NCI-H1417 (cell line): ENCODE measurements around the gene LRRK2.
"Not testable (repeated sequence)": the region's sequence is repeated elsewhere in the genome, so short reads cannot be mapped to it uniquely, and the experiment has no call there.

ENCODE experiments used
- DNase-seq, 3 experiments: peaks; one replicate each; lab custom pipeline; 2025; lab: John Stamatoyannopoulos, UW

The LRRK2 gene

DNA sequence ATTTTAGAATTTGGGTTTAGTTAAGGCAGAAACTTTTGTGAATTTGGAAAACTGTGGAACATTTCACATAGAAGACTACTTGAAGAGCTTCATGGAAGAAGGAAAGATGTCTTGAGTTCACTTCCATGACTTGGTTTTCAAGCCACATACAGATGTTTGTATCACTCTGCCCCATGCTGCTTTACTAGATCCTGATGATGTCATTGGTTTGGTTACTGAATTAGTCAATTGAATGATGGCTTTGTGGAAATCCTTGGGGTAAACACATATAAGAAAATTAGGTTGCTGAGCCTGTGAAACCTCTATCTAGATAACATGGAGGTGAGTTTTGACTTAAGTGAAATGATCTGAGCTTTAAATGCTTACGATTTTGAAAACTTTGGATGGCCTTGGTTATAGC, 90.6 kb downstream of the LRRK2 start:
- DNase-seq, result no peak

GRCh38 chr12:40324261-40324660, 99.5 kb downstream of the LRRK2 start:
- no peak for DNase-seq

DNA sequence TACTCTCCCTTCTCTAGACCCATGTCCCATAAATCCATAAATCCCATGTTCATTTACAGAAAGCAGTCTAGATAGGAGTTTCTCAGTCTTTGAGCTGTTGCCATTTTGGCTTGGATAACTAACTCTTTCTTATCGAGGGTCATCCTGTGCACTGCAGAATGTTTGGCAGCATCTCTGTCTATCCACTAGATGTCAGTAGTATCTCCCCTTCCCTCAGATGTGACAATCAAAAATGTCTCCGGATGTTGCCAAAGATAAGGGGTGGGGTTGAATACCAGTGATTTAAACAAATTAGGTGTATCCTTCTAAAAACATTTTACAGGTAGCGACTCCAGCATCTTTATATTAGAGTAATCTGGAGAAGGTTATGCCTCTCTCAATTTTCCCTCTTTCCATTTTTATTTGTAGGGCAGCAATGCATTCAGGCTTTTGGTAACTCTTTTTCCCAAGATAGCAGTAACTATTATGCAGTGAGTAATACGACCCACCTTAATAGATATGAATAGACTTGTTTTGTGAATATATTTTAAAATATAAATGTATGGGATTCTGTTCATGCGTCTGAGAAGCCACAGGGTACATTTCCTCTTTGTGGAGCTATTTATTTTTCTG, 100.7 kb downstream of the LRRK2 start:
- peak; percentile 58 to 85 (median 70) for DNase-seq

GRCh38 chr12:40327535-40327934, 102.7 kb downstream of the LRRK2 start:
- DNase-seq, result no peak

- DNase-seq, result no peak
Measured at GRCh38 chr12:40330180-40330579, 105.4 kb downstream of the LRRK2 start.

DNA sequence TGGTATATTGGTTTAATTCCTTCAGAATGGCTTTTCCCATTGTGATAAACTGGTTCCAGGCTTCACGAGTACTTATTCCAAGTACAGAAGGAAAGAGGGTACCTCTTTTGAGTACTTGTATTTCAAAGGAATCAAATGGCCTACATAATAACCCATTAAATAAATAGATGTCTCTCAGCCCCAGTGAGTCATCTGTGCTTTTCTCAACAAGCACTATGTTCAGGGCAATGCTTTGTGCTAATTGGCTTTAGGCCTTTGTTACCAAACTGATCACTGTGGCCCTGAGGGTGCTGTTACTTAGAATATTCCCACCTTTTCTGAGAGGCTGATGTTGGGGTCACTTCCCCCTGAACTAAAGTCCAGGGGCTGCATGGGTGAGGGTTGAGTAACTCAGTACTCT, 107.1 kb downstream of the LRRK2 start:
- no peak for DNase-seq

DNA sequence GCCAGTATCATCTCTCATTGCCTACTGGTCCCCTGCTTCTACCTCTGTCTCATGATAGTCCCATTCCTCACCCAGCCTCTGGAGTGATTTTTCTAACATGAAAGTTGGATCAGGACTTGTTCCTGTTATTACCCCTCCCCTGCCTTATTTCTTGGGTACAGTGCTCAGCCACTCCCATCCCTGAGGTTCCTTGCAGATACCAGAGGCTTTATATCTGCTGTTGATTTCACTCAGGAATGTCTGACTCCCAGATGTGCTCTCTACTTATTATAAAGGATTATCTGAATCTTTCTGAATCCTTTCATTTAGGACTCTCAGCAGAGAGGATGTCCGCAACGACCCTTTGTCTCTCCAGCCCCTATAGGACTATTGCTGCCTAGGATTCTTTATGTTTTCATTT, 111.2 kb downstream of the LRRK2 start:
- DNase-seq, result no peak

GRCh38 chr12:40336573-40337199, 111.9 kb downstream of the LRRK2 start:
- DNase-seq, result peak; percentile 25 to 70 (median 31)

GRCh38 chr12:40338071-40338470, 113.3 kb downstream of the LRRK2 start:
- no peak for DNase-seq

DNA sequence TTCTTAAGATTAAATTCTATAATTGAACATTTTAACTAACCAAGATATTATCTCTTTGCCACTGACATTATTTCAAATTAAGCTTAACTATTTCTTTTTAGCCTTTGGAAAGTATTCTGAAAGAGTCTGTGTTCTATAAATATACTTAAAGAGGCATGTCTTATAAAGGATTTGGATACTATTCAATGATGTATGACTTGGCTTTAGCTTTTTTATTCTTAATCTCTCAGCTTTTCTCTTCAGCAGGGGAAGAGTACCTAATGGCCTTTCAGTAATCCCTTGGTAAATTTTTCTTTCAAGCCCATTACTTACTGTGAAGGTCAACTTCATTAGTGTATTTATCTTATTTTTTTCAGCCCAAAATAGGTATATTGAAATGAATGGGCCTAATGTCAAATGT, 113.8 kb downstream of the LRRK2 start:
- no peak for DNase-seq

DNA sequence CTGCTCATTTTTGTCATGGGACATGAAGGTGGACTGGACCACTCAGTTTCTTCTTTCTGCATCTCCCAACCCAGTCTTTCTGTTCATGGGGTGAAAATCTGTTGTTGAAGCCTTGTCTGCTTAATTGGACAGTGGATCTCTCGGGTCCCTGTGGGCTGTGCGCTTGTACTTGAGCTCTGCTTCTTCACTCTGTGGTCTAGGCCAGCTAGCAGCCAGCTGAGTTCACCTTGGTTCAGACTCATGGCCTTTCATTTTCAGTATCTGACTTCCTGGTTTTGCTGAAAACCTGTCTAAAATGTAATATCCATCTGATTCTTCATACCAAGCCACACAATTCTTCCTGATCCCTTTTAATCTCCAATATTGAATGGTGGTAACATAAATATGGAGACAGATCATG, 117.2 kb downstream of the LRRK2 start:
- no peak for DNase-seq

DNA sequence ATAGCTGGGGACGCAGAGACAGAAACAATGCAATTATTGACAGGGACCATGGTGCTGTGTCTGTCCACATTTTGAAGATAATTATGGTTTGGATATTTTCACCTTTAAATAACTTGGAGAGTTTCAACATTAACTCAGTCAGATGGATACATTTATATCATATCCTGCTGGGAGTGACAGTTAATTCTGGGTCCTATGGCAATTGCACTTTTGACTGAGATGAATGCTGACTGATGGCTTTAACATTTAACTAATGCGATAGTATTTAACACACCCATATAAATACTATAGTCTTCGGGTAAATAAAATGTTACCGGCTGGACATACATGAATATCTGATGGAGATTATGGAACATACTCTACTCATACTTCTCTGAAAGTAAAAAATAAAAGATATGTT, 118.3 kb downstream of the LRRK2 start:
- DNase-seq, result no peak

DNA sequence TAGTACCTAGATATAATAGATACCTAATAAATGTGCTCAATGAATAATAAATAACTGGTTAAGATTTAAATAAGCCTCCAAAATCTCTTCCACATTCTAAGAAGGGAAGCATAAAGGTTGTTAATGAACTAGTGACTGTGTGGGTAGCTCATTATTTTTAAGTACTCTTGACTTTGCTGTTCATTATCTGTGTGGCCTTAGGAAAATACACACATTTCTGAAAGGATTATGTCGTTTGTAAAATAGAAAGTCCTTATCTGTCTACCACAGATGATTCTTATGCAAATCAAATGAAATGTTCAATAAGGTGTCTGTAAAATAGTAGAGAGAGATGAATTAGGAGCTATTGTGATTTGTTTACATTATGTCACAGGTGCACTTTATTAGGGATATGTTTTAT, 119.5 kb downstream of the LRRK2 start:
- DNase-seq, result peak in 1 of 3 experiments; percentile 59

GRCh38 chr12:40351976-40352375, 127.2 kb downstream of the LRRK2 start:
- DNase-seq, result no peak

GRCh38 chr12:40375076-40375475, 150.3 kb downstream of the LRRK2 start:
- DNase-seq, result no peak

GRCh38 chr12:40376533-40377267, 151.9 kb downstream of the LRRK2 start:
- no peak for DNase-seq

- no peak for DNase-seq
Measured at GRCh38 chr12:40378691-40379090, 153.9 kb downstream of the LRRK2 start.

DNA sequence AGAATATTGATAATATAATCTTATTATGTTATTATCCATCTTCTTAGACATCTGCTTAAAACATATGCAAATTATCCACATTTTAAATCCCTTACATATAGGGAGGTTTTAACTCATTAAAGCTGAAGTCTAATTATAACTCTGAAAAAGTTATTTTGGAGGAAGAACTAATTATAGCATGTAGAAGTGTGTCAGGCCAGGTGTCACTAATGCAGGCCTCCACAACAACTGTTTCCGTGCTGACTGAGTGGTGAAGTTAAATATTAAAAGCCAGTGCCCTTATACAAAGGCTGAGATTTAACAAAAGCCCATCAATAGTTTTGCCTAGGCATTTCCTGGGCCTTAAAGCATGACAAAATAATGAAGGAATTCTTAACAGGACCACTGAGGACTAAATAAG, 157.4 kb downstream of the LRRK2 start:
- DNase-seq, result no peak

DNA sequence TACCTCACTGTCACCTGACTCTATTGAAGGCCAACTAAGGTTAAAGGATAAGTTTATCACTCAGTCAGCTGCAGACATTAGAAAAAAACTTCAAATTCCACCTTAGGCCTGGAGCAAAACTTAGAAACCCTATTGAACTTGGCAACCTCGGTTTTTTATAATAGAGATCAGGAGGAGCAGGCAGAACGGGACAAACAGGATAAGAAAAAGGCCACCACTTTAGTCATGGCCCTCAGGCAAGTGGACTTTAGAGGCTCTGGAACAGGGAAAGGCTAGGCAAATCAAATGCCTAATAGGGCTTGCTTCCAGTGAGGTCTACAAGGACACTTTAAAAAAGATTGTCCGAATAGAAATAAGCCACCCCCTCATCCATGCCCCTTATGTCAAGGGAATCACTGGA, 162.5 kb downstream of the LRRK2 start:
- DNase-seq, result not testable (repeated sequence)

DNA sequence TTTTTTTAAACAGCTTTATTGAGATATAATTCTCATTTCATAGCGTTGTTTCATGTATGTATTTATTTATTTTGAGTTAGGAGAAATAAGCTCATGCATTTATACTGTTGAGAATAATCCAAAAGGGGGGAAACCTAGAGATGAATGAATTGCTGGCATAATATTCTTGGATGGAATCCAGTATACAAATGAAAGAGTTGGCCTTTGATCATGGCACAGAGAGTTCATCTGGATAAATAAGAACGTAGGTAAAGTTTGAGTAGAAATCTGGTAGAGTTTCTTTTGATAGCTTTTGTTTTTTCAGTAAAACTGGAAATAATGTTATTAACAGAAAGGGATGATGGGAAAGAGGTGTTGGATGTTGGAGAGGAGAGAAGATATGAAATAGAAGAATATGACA, 166.2 kb downstream of the LRRK2 start:
- DNase-seq, result no peak

GRCh38 chr12:40393026-40393425, 168.2 kb downstream of the LRRK2 start:
- DNase-seq, result no peak

DNA sequence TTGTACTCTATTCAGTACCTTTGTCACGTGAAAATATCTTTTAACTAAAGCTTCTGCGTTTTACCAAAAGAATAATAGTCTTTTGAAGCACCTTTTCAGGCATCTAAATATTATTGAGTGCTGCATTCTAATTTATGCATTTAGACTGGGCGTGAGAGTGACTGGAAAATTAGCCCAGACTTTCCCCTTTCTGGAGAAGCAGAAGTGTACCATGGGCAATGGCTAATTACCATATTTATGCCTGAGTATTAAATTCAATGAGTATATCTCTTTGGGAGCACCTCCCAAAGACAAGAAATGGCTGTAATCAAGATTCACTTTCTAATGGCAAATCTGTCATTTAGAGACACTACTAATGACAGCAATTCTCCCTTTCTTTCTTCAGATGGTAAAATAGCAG, 174.9 kb downstream of the LRRK2 start:
- no peak for DNase-seq

DNA sequence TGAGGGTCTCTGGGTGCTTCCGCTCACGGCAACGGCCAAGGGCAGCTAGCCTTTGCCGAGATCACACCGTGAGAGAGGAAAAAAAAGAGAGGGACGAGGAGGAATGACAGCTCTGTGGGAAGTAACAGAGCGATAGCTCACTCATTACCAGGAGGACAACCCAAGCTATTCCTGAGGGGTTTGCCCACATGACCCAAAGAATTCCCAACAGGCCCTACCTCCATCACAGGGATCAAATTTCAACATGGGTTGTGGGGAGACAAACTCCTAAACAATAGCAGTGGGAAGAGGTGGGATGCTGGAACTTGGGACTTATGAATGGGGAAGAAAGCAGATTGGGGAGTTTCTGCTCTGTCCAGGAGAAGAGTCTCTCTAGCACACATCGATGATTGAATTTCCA, 180.6 kb downstream of the LRRK2 start:
- DNase-seq, result no peak
